Measurements from ENCODE around the gene SYNM. TPM values are rescaled to one million over a fixed set of nuclear protein-coding genes. Genes with fewer than 3 reads are reported as not detected.
A peak's percentile ranks its signal among the peaks of the same experiment; 100 is the strongest.
"Not testable (repeated sequence)": the region's sequence is repeated elsewhere in the genome, so short reads cannot be mapped to it uniquely, and the experiment has no call there.

The SYNM gene
- 100 to 1,000 TPM; 302 to 329 TPM for total RNA-seq
- long read RNA-seq, full-length matches to known transcripts: 7 of 129 reads
- long read RNA-seq, partial matches to known transcripts: 50 of 129 reads
- long read RNA-seq, other reads (novel, unspliced or antisense): 72 of 129 reads

GRCh38 chr15:99104788-99105513 lies at the start of gene SYNM:
Gene SYNM (plus strand): TSS chr15:99105080. CDS start chr15:99105200, 120 bp downstream.
- intact Hi-C loops (cut with DNase I): loop anchor here (2.0 kb wide), 1 partner anchor 108 kb away; no protein-coding TSS in a partner anchor
- DNase-seq (peak; percentile 80), ATAC-seq (peak; percentile 88 to 89)

- DNase-seq (no peak), ATAC-seq (no peak)
- intact Hi-C loops (cut with DNase I): loop anchor here (5.0 kb wide), 2 partner anchors 103 to 408 kb away; partner anchors contain the start of gene IGF1R (in 1 of the 2)
Observed at GRCh38 chr15:99055555-99056134, 49.2 kb upstream of the SYNM start.

- intact Hi-C loops (cut with DNase I): loop anchor here (5.0 kb wide), 2 partner anchors 105 to 410 kb away; partner anchors contain the start of gene IGF1R (in 1 of the 2)
- DNase-seq: no peak
- ATAC-seq: no peak
Observed at GRCh38 chr15:99057020-99057419, 47.9 kb upstream of the SYNM start.

DNA sequence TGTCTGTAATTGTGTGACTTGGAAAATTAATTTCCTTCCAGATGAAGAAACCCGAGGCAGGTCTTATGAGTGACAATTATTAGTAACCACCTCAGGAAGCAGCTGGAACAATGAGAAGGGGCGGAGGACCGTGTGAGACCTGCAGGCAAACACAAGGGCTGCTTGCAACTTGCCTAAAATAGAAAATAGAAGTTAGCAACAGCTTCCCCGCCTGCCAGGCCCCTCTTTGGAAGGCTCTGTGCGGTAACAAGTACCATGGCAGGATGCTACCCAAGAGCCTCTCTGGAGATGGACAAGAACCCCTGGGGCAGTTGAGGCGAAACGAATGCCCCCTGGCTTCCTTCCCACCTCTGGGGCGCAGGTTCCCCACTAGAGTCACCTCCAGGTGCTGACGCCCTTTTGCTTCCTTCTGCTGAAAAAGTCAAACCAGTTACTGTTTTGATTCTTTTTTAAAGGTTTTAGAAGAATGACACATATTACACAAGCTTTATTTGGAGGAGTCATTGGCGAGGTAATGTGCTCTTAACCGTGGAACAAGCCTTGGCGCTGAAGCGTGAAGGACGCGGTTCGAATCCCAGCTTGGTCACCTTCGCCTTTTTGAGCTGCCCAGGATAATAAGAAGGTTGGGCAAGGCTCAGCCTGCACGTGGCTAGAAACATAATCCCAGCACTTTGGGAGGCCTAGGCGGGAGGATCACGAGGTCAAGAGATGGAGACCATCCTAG lies 47.0 kb upstream of the SYNM start:
- ATAC-seq (peak in 1 of 2 donors; percentile 24), DNase-seq (peak; percentile 42)
- intact Hi-C loops (cut with DNase I): loop anchor here (2.0 to 5.0 kb wide), 3 partner anchors 106 to 411 kb away; partner anchors contain the start of gene IGF1R (in 1 of the 2)

- intact Hi-C loops (cut with DNase I): loop anchor here (2.0 to 5.0 kb wide), 3 partner anchors 106 to 411 kb away; partner anchors contain the start of gene IGF1R (in 1 of the 2)
- no peak for DNase-seq
Observed at GRCh38 chr15:99058421-99058870, 46.4 kb upstream of the SYNM start.

GRCh38 chr15:99059010-99059981 lies 45.6 kb upstream of the SYNM start:
- ATAC-seq (peak; percentile 95), DNase-seq (peak; percentile 86)
- intact Hi-C loops (cut with DNase I): loop anchor here (2.0 to 5.0 kb wide), 3 partner anchors 107 to 412 kb away; partner anchors contain the start of gene IGF1R (in 1 of the 2)

More at GRCh38 chr15:99058421-99058870, 46.4 kb upstream of the SYNM start:
- ATAC-seq: peak; percentile 2 to 6

DNA sequence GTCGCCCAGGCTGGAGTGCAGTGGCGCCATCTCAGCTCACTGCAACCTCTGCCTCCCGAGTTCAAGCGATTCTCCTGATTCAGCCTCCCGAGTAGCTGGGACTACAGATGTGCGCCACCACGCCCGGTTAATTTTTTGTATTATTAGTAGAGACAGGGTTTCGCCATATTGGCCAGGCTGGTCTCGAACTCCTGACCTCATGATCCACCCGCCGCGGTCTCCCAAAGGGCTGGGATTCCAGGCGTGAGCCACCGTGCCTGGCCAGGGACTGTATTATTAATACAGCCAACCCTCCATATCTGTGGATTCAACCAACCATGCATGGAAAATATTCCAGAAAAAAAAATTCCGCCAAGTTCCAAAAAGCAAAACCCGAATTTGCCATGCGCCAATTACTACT lies 44.7 kb upstream of the SYNM start:
- not testable (repeated sequence) for ATAC-seq, DNase-seq
- intact Hi-C loops (cut with DNase I): loop anchor here in 1 of 2 donors (10.0 kb wide), 1 partner anchor 185 kb away; no protein-coding TSS in a partner anchor

- DNase-seq (no peak), ATAC-seq (no peak)
- intact Hi-C loops (cut with DNase I): loop anchor here in 1 of 2 donors (10.0 kb wide), 1 partner anchor 187 kb away; no protein-coding TSS in a partner anchor
Observed at GRCh38 chr15:99062226-99062625, 42.7 kb upstream of the SYNM start.

DNA sequence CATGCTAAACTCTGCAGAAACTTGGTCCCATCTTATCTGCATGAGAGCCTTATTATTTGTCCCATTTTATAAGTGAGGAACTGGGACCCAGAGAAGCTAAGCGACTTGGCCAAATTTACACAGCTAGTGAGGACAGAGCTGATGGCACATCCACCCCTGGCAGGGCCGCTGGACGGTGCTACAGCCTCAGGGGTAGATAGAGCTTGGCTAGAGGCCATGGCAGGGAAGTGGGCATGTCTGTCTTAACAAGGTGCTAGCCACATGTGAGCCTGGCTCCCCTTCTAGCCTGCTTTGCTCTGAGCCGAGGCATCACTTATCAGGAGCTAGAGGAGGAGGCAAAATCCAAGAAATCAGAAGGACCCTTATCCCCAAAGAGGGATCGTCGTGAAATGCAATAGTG lies 36.7 kb upstream of the SYNM start:
- DNase-seq: no peak
- intact Hi-C loops (cut with DNase I): loop anchor here in 1 of 2 donors (10.0 kb wide), 1 partner anchor 193 kb away; no protein-coding TSS in a partner anchor
- no peak for ATAC-seq

DNA sequence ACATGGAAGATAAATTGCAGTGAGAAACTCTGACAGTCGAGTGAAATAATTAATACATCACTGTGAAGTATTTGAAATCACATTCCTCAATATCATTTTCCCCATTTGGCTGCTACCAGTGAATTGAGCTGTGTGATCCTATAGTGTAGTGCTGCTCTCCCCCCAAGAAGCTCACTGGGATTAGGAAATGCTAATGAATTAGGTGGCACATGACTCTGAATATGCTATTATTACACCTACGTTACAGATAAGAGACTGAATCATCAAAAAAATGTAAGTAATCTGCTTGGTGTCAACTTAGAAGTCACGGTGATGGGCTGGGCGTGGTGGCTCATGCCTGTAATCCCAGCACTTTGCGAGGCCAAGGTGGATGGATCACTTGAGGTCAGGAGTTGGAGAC lies 34.7 kb upstream of the SYNM start:
- intact Hi-C loops (cut with DNase I): loop anchor here (5.0 to 10.0 kb wide), 3 partner anchors 285 to 625 kb away; no protein-coding TSS in a partner anchor
- DNase-seq (no peak), ATAC-seq (peak in 1 of 2 donors; percentile 41)

DNA sequence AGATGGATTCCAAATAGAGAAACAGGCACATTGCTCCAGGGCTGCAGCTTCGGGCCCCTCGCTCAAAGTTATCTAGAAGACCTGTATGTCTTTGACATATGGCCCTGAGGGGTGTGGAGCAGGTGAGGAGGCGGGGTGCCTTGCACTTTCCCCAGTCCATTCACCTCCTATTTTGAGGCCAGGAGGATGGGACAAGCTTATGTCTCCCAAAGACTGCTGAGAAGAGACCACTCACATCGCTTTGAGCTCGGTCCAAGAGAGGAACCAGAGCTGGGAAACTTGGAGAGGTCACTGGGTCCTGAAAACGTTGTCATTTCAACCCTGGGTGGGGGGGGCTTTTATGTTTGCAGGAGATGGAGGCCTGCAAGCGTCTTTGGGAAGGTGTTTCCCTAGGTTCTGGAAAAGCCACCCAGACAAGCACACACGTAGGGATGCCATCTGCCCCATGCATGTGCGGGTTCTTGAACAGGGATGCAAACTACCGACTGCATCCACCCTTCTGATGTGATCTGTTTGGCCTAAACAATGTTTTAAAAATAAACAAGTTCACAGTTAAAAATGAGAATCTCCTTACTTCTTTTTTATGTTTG lies 33.7 kb upstream of the SYNM start:
- DNase-seq (no peak), ATAC-seq (no peak)
- intact Hi-C loops (cut with DNase I): loop anchor here (5.0 to 10.0 kb wide), 3 partner anchors 286 to 626 kb away; no protein-coding TSS in a partner anchor

GRCh38 chr15:99073008-99073717 lies 31.7 kb upstream of the SYNM start:
- intact Hi-C loops (cut with DNase I): loop anchor here (5.0 to 10.0 kb wide), 3 partner anchors 288 to 628 kb away; no protein-coding TSS in a partner anchor
- ATAC-seq (no peak), DNase-seq (no peak)

DNA sequence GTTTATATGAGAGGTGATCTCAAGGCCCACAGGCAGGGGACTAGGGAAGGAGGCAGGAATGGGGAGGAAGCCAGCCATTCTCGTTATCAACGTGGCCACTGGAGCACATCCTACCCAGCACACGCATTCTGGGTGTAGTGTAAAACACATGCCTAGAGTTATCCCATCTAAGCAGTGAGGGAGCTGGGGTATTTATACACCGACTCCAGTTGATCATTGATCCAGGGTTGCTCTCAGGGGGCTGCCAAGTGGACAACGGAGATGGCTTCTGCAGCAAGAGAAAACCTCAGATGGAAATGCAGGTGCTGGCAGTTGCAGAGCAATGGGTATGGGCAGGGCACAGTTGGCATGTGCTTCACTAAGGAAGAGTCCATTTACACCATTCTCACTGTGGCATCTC lies 30.4 kb upstream of the SYNM start:
- intact Hi-C loops (cut with DNase I): loop anchor here (5.0 to 10.0 kb wide), 3 partner anchors 290 to 630 kb away; no protein-coding TSS in a partner anchor
- ATAC-seq (no peak), DNase-seq (no peak)

DNA sequence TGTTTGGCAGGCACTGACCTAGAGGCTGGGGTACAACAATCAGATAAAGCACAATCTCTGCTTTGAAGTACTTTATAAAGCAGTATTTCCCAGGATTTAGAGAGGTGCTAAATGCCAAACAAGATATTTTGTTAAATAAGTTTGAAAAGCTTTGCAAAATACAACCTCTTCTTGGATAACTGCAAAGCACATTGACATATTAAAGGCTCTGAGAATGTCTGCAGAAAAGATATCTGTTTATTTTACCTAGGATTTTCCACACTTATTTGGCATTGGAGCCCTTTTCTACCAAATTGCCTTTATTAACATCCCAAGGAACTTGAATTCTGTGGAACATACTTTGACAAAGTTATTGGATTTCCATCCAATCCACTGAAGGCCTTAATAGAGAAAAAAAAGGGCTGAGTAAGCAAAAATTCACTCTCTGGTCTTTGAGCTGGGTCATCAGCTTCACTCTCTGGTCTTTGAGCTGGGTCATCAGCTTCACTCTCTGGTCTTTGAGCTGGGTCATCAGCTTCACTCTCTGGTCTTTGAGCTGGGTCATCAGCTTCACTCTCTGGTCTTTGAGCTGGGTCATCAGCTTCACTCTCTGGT lies 29.7 kb upstream of the SYNM start:
- DNase-seq, ATAC-seq: not testable (repeated sequence)
- intact Hi-C loops (cut with DNase I): loop anchor here (5.0 to 10.0 kb wide), 3 partner anchors 290 to 630 kb away; no protein-coding TSS in a partner anchor

- DNase-seq (no peak), ATAC-seq (no peak)
- intact Hi-C loops (cut with DNase I): loop anchor here (2.0 to 10.0 kb wide), 4 partner anchors 291 to 633 kb away; no protein-coding TSS in a partner anchor
Observed at GRCh38 chr15:99076109-99076508, 28.8 kb upstream of the SYNM start.

Measured in left cardiac atrium (tissue), 4 donors.